ENCODE data around the gene CACNA1I.

The CACNA1I gene

GRCh38 chr22:39705386-39705785 is 134.8 kb downstream of the CACNA1I start:
- no peak for DNase-seq

GRCh38 chr22:39706376-39707140 is 136.0 kb downstream of the CACNA1I start:
- DNase-seq: no peak

DNA sequence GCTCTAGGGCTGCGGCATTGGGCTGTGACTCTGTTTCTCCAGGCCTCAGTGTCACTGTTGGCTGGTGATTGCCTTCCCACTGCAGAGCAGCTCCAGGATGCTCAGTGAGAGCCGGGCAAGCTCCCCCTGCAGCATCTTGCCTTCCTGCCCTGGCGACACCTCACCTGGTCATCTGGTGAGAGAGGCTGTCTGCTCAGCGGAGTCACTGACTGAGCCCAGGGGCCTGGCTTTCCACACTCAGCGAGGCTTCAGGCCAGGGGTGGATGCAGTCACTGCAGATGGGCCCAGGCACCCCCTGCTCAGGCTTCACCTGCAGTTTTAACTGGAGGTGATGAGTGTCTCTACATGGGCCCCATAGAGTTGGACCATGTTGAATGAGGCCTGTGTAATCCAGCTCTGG is 136.8 kb downstream of the CACNA1I start:
- DNase-seq: no peak

GRCh38 chr22:39707816-39708215 is 137.3 kb downstream of the CACNA1I start:
- DNase-seq: no peak

DNA sequence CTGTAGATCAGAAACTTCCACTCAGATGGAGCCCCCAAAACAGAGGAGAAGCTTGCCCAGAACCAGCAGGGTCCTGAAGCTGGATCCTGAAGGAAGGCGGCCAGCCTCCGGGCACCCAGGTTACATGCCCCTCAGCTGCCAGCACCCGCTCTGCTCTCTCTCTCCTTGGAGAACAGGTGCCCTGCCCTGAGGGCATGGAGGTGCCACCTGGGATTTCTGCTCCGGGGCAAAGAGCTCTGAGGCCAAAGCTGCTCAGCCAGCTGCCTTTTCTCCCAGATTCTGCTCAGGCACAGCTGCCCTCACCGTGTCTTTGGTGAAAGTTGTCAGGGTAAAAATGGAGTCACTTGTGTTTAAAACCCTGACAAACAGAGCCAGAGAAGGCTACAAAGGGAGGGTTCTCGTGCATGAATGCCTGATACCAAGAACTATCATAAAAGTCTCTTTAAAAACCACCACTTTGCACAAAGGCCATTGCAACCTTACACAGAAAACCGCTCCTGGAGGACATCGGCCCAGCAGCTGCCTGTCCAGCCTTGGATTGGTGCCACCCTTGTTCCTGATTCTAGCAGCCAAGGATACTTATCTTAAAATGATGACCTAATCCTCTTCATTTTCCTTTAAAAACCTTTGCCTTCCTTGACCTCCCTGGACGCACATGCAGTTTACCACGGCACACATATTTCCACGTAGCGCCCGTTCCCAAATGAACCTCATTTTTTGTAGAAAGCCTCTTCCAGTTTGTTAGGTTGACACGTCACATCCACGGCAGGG is 140.0 kb downstream of the CACNA1I start:
- no peak for DNase-seq

- no peak for DNase-seq
These were observed 141.5 kb downstream of the CACNA1I start for GRCh38 chr22:39712081-39712480.

- no peak for DNase-seq
These were observed 142.4 kb downstream of the CACNA1I start for GRCh38 chr22:39712751-39713525.

DNA sequence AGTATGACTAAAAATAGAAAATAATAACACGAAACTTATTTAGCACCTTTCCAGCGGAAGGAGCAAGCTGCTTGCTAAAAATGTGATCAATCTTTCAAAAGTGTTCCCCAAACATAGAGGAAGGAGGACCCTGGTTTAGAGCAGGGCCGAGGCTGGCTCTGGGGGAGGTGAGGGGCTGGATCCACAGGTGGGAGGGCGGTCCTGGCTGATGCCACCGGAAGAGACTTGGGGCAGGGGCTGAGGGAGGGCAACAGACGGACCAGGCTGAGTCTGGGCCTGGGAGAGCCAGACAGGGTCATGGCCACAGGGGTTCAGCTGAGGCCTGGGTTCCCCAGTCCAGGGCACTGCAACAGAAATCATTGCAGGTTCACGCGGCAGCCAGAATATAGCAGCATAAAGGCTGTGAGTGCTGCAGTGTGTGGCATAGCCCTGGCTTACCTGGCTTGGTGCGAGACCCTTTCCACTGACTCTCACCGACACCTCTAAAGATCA is 143.3 kb downstream of the CACNA1I start:
- DNase-seq: no peak

DNA sequence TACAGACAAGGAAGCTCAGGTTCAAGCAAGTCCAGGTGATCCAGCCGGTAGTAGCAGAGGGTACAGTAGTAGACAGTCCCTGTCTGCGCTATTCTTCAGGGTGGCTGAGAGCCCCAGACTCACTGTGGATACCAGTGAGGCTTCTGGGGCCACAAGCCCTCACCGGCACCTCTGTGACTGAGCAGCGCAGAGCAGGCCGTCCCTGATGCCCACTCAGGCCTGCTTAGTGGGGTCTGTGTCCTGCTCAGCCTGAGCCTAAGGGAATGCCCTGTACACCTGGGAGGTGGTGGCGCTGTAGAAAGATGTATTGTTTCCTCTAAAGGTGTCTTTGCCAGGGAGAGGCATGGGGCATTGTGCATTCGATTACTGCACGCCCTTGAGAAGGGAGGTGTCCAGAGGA is 143.8 kb downstream of the CACNA1I start:
- no peak for DNase-seq

DNA sequence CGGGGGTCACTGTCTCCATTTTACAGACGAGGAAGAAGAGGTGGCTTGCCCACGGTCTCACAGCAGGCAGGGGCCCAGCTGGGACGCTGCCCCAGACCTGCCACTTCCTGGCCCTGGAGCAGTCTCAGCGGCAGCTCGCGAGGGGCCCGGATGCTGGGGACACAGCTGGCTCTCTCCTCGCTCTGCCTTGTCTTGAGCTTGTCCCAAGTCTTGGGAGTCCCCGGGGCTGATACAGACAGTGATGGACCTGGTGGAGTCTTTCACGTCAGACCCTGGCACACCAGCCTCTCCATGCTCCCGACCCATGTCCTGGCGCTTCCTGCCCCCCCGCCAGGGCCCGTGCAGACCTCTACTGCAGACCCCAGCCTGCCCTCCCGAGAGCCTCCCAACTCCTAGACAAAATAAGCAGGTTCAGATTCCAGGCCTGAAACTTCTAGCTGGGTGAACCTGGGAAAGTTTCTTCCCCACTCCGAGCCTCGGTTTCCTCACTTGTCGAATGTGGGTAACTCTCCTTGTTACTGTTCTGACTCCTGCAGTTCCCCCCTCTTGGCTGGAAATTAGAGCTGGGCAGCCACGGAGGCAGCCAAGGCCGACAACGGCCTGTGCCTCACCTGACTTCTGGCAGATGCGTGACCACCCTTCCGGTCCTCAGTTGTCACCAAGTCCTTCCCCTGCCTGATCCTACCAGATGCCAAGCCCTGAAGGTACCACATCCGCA is 145.4 kb downstream of the CACNA1I start:
- no peak for DNase-seq

GRCh38 chr22:39716534-39716933 is 146.0 kb downstream of the CACNA1I start:
- DNase-seq: no peak

- no peak for DNase-seq
These were observed 146.5 kb downstream of the CACNA1I start for GRCh38 chr22:39717099-39717498.

- no peak for DNase-seq
These were observed 147.7 kb downstream of the CACNA1I start for GRCh38 chr22:39718206-39718605.

GRCh38 chr22:39718921-39719475 is 148.4 kb downstream of the CACNA1I start:
- DNase-seq: no peak

- DNase-seq: no peak
These were observed 149.3 kb downstream of the CACNA1I start for GRCh38 chr22:39719559-39720450.

- no peak for DNase-seq
These were observed 150.9 kb downstream of the CACNA1I start for GRCh38 chr22:39721206-39722031.

GRCh38 chr22:39722032-39722325 is 151.4 kb downstream of the CACNA1I start:
- no peak for DNase-seq

GRCh38 chr22:39722501-39722900 is 151.9 kb downstream of the CACNA1I start:
- no peak for DNase-seq

- DNase-seq: no peak
These were observed 152.9 kb downstream of the CACNA1I start for GRCh38 chr22:39723463-39723862.

DNA sequence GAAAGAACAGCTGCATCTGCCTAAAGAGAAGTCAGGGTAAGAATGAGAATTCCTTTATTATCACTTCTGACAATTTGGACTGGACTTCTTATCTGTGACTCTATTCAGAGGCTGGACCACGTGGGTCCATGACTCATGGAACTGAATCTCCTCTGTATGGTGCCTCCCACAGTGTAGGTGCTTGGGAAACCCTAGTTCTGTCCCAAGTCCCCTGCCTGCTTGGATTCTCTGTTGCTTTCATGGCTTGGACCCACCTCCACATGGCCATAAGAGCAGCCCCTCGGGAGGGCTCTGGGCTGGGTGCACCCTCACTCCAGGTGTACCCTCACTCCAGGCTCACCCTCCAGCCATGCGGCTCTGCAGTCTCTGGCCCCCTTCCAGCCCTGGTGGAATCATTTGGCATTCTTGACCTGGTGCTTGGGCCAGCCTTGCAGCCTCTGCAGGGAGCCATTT is 153.4 kb downstream of the CACNA1I start:
- no peak for DNase-seq

DNA sequence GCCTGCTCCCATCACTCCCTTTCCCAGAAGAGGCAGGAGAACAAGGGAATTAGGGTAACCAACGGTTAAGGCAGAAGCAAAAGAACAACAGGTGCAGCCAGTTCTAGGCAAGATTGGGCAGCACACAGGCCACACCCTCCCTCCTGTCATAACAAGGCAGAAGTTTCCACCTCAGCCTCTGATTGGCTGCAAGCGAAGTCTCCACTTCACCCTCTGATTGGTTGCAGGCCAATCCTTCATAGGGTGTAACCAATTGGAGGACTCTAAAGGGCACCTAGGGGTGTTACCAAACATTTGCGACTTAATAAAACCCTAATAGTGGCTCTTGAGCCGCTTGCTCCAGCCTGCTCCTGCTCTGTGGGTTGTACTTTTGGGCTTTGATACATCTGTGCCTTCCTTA is 153.8 kb downstream of the CACNA1I start:
- no peak for DNase-seq
